HG03280 (cell line): Measurements from ENCODE around the gene MPP2.
"Not testable (repeated sequence)": the region's sequence is repeated elsewhere in the genome, so short reads cannot be mapped to it uniquely, and the experiment has no call there.

Experiments
- ATAC-seq: cut with Tn5 transposase; IDR thresholded peaks from one replicate; pipeline ENCODE4 v1.9.1; 2021; ENCODE audit warnings: mild to moderate bottlenecking, moderate library complexity; ENCODE audit not compliant: unreplicated experiment

MPP2 gene

GRCh38 chr17:43852571-43852970, 54.8 kb downstream of the MPP2 start:
- ATAC-seq, result no peak

GRCh38 chr17:43849116-43849515, 58.2 kb downstream of the MPP2 start:
- no peak for ATAC-seq

- no peak for ATAC-seq
These were observed 58.7 kb downstream of the MPP2 start for GRCh38 chr17:43848601-43849000.

- ATAC-seq, result no peak
These were observed 60.4 kb downstream of the MPP2 start, which contains the start of gene CD300LG for GRCh38 chr17:43846963-43847371. Gene CD300LG (plus strand): TSS chr17:43847176. CDS start chr17:43847217, 41 bp downstream.

- peak; percentile 74 for ATAC-seq
These were observed 61.1 kb downstream of the MPP2 start for GRCh38 chr17:43846221-43846712.

GRCh38 chr17:43845766-43846165, 61.6 kb downstream of the MPP2 start:
- no peak for ATAC-seq

GRCh38 chr17:43844241-43844640, 63.1 kb downstream of the MPP2 start:
- ATAC-seq, result no peak

GRCh38 chr17:43842975-43843325, 64.4 kb downstream of the MPP2 start:
- ATAC-seq, result no peak

- not testable (repeated sequence) for ATAC-seq
These were observed 65.0 kb downstream of the MPP2 start for GRCh38 chr17:43842091-43842974.

- ATAC-seq, result no peak
These were observed 66.1 kb downstream of the MPP2 start for GRCh38 chr17:43841282-43841681.

GRCh38 chr17:43840814-43841213, 66.5 kb downstream of the MPP2 start:
- no peak for ATAC-seq

GRCh38 chr17:43839670-43840108, 67.6 kb downstream of the MPP2 start:
- no peak for ATAC-seq

GRCh38 chr17:43834106-43834505, 73.2 kb downstream of the MPP2 start:
- no peak for ATAC-seq

GRCh38 chr17:43832976-43833829, 74.1 kb downstream of the MPP2 start, which contains the start of gene MPP3:
Gene MPP3 (minus strand): TSS chr17:43833146. CDS start chr17:43831906, 1,240 bp downstream.
- no peak for ATAC-seq

- no peak for ATAC-seq
These were observed 75.0 kb downstream of the MPP2 start for GRCh38 chr17:43832168-43832975.

- ATAC-seq, result no peak
These were observed 75.7 kb downstream of the MPP2 start for GRCh38 chr17:43831633-43832032.

- no peak for ATAC-seq
These were observed 76.7 kb downstream of the MPP2 start for GRCh38 chr17:43830510-43831140.

- no peak for ATAC-seq
These were observed 77.6 kb downstream of the MPP2 start for GRCh38 chr17:43829738-43830137.

GRCh38 chr17:43827596-43827995, 79.7 kb downstream of the MPP2 start:
- ATAC-seq, result no peak

- no peak for ATAC-seq
These were observed 81.1 kb downstream of the MPP2 start for GRCh38 chr17:43826206-43826605.
